COLO668 (cell line): Measurements from ENCODE around the gene ZNF184.
"Not testable (repeated sequence)": the region's sequence is repeated elsewhere in the genome, so short reads cannot be mapped to it uniquely, and the experiment has no call there.

ENCODE experiments used
- DNase-seq: peaks from one replicate; lab custom pipeline; 2025; ENCODE audit not compliant: unreplicated experiment; lab: John Stamatoyannopoulos, UW

Gene ZNF184

DNA sequence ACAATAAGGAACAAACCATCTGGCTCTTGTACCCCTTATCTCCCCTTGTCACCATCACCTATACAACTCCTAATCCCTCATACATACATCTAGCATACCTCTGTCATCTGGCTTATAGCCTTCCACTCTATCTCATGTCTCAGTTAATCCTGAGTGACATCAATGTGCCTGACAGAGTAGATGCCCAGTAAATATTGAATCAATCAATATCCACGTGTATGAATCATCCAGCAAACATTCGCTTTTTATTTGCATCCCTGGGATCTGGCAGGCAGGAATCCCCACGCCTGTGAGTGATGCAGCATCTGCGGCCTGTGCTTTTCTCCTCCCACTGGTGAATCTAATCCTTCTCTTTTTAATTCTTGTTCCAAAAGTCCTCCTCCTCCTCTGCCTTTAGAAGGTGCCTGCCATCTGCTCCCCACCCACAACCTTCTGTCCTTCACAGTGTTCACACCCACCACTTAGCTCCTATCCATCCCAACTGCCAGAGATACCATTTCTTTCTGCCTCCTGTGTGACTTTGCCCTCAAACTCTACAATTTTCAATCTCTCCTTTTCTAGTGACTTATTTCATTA is 46.8 kb downstream of the ZNF184 start:
- DNase-seq: no peak

DNA sequence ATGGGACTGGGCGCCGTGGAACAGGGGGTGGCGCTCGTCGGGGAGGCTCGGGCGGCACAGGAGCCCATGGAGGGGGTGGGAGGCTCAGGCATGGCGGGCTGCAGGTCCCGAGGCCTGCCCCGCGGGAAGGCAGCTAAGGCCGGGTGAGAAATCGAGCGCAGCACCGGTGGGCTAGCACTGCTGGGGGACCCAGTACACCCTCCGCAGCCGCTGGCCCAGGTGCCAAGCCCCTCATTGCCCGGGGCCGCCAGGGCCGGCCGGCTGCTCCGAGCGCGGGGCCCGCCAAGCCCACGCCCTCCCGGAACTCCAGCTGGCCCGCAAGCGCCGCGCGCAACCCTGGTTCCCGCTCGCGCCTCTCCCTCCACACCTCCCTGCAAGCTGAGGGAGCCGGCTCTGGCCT is 48.1 kb downstream of the ZNF184 start:
- not testable (repeated sequence) for DNase-seq

- no peak for DNase-seq
Observed at GRCh38 chr6:27422651-27423332, 50.1 kb downstream of the ZNF184 start.

- DNase-seq: no peak
Observed at GRCh38 chr6:27419363-27419762, 53.5 kb downstream of the ZNF184 start.

DNA sequence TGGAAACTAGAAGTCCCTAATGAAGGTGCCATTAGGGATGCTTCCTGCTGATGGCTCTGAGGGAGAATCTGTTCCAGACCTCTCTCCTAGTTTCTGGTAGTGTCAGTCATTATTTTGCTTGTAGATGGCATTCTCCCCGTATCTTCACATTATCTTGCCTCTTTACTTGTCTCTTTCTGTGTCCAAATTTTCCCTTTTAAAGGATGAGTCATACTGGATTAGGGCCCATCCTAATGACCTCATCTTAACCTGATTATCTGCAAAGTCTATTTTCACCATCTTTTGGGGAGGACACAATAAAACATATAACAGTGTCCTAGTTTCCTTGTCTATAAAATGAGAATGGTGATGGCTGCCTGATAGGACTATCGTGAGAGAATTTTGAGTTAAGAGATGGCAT is 57.0 kb downstream of the ZNF184 start:
- no peak for DNase-seq

- no peak for DNase-seq
Observed at GRCh38 chr6:27414996-27415395, 57.9 kb downstream of the ZNF184 start.

- DNase-seq: no peak
Observed at GRCh38 chr6:27414300-27414699, 58.6 kb downstream of the ZNF184 start.

GRCh38 chr6:27407153-27407814 is 65.6 kb downstream of the ZNF184 start:
- no peak for DNase-seq

DNA sequence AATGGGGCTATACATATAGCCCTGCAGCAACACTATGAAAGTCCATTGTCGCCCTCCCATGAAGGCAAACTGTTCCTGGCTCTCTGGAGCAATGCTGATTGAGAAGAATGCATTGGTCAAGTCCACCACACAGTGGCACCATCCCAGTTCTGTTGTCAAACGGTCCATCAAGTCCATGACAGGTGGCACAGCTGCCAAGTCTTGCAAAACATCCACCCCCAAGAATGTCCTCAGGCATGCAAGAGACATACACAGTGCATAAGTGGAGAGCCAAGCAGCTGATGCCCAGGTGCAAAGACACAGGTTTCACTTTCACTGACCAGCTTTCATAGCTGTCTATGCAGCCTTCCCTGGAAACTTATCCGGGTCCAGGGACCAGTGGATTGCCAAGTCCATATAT is 66.8 kb downstream of the ZNF184 start:
- DNase-seq: no peak

DNA sequence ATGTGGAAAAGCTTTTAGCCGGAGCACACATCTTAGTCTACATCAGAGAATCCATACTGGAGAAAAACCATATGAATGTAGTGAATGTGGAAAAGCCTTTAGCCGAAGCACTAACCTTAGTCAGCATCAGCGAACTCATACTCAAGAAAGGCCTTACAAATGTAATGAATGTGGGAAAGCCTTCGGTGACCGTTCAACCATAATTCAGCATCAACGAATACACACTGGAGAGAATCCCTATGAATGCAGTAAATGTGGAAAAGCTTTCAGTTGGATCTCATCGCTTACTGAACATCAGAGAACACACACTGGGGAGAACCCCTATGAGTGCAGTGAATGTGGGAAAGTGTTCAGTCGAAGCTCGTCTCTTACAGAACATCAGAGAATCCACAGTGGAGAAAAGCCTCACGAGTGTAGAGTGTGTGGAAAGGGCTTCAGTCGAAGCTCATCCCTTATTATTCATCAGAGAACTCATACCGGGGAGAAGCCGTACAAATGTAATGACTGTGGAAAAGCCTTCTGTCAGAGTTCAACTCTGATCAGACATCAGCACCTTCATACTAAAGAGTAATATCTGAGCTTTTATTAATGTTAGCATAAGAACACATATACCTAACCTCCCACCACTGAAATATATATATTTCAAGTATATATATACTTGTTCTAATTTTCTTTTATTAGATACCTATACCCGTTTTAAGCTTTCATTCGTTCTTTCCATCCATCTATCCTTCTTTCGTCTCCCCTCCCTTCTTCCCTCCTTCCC is 71.8 kb downstream of the ZNF184 start:
- no peak for DNase-seq
